Activated B cell treated with CpG ODN at 0.5 μM for 24 hours (primary cell): ENCODE measurements around the gene PNLDC1. TPM values are rescaled to one million over a fixed set of nuclear protein-coding genes. Genes with fewer than 3 reads are reported as not detected.

ENCODE experiments used
- ATAC-seq: fragments of 200-7000 bp; cut with Tn5 transposase; one replicate; pipeline ENCODE4 v1.10.0; 2021; ENCODE audit warnings: low read depth, mild to moderate bottlenecking, moderate library complexity
- CTCF ChIA-PET: fragments of 350-600 bp; sonication (Branson Sonifier 250); formaldehyde crosslinking; loops from one replicate; lab custom pipeline; 2021; ENCODE audit warnings: antibody characterized with exemption; lab: Charles Lee
- POLR2A ChIA-PET: fragments of 350-600 bp; sonication (Branson Sonifier 250); formaldehyde crosslinking; loops from one replicate; lab custom pipeline; 2021; ENCODE audit warnings: antibody characterized with exemption; lab: Charles Lee
- DNase-seq: peaks from one replicate; pipeline ENCODE4 v3.0.0; 2022
- H3K27ac Mint-ChIP-seq: one replicate; pipeline ENCODE4 v1.8.0; 2020; ENCODE audit warnings: mixed read lengths
- H3K27me3 Mint-ChIP-seq: one replicate; pipeline ENCODE4 v1.8.0; 2021; ENCODE audit warnings: mixed read lengths
- H3K36me3 Mint-ChIP-seq: one replicate; pipeline ENCODE4 v1.8.0; 2021; ENCODE audit warnings: low read depth, mixed read lengths
- H3K4me1 Mint-ChIP-seq: one replicate; pipeline ENCODE4 v1.8.0; 2021; ENCODE audit warnings: mixed read lengths
- H3K4me3 Mint-ChIP-seq: one replicate; pipeline ENCODE4 v1.8.0; 2020; ENCODE audit warnings: mild to moderate bottlenecking, mixed read lengths
- H3K9me3 Mint-ChIP-seq: one replicate; pipeline ENCODE4 v1.8.0; 2020; ENCODE audit warnings: mixed read lengths
- CTCF ChIP-seq: fragments of 200-600 bp; IDR thresholded peaks from one replicate; pipeline ENCODE4 v1.8.0; 2022; ENCODE audit warnings: antibody characterized with exemption, mild to moderate bottlenecking
- intact Hi-C: fragments of 100-400 bp; cut with micrococcal nuclease; formaldehyde crosslinking; loops from one replicate; pipeline ENCODE4 v1.15.1; 2024
- total RNA-seq: library from RNA; stranded (reverse); gene quantifications from 2 replicates; pipeline ENCODE4 v1.2.3, GENCODE V29; 2022

PNLDC1 gene
- total RNA-seq, 1 donor from 2014 or later: 0.24 TPM

GRCh38 chr6:159852877-159853276, 52.8 kb downstream of the PNLDC1 start:
- CTCF ChIA-PET: interaction anchor here (1.3 kb wide), 3 partner anchors 11 to 220 kb away, joined by 3 to 4 read pairs (median 3); no protein-coding TSS in a partner anchor
- H3K9me3 Mint-ChIP-seq: peaks cover 23% of the 10 kb centered on the region
- no peak for TF ChIP-seq CTCF
- H3K4me1 Mint-ChIP-seq: no peaks in the 10 kb centered on the region
- ATAC-seq (no peak), DNase-seq (no peak)
- POLR2A ChIA-PET: no interaction called here
- H3K36me3 Mint-ChIP-seq: no peaks in the 10 kb centered on the region
- peaks cover 8% of the 10 kb centered on the region for H3K27me3 Mint-ChIP-seq
- intact Hi-C loops: loop anchor here (1.0 kb wide), 2 partner anchors 133 to 162 kb away; no protein-coding TSS in a partner anchor
- H3K27ac Mint-ChIP-seq: no peak overlapping the region
- no peak overlapping the region for H3K4me3 Mint-ChIP-seq

- peaks cover 14% of the 10 kb centered on the region for H3K27me3 Mint-ChIP-seq
- no peak for DNase-seq
- H3K4me1 Mint-ChIP-seq: no peaks in the 10 kb centered on the region
- CTCF ChIA-PET: interaction anchor here (1.3 kb wide), 2 partner anchors 10 to 221 kb away, joined by 3 to 4 read pairs; no protein-coding TSS in a partner anchor
- ATAC-seq: no peak
- H3K27ac Mint-ChIP-seq: no peak overlapping the region
- peaks cover 19% of the 10 kb centered on the region for H3K9me3 Mint-ChIP-seq
- no peaks in the 10 kb centered on the region for H3K36me3 Mint-ChIP-seq
- intact Hi-C loops: loop anchor here (1.0 kb wide), 2 partner anchors 133 to 162 kb away; no protein-coding TSS in a partner anchor
- H3K4me3 Mint-ChIP-seq: no peak overlapping the region
- TF ChIP-seq CTCF: no peak
- POLR2A ChIA-PET: no interaction called here
Observed at GRCh38 chr6:159853754-159854153, 53.7 kb downstream of the PNLDC1 start.

- intact Hi-C loops: no loop called here
- CTCF ChIA-PET: interaction anchor here (0.7 kb wide), 1 partner anchor 602 kb away, joined by 3 read pairs; no protein-coding TSS in a partner anchor
- POLR2A ChIA-PET: no interaction called here
- ATAC-seq: no peak
- no peak for TF ChIP-seq CTCF
- Mint-ChIP-seq H3K4me3 (no peak overlapping the region), H3K27me3 (peaks cover 17% of the 10 kb centered on the region), H3K36me3 (no peaks in the 10 kb centered on the region), H3K9me3 (peaks cover 19% of the 10 kb centered on the region), H3K27ac (no peak overlapping the region), H3K4me1 (no peaks in the 10 kb centered on the region)
- DNase-seq: no peak
Observed at GRCh38 chr6:159854959-159855358, 54.9 kb downstream of the PNLDC1 start.

GRCh38 chr6:159858259-159858658, 58.2 kb downstream of the PNLDC1 start:
- intact Hi-C loops: no loop called here
- Mint-ChIP-seq H3K4me3 (no peak overlapping the region), H3K27ac (no peak overlapping the region), H3K9me3 (peaks cover 15% of the 10 kb centered on the region), H3K4me1 (no peaks in the 10 kb centered on the region), H3K27me3 (peaks cover 21% of the 10 kb centered on the region), H3K36me3 (no peaks in the 10 kb centered on the region)
- TF ChIP-seq CTCF: no peak
- no peak for ATAC-seq
- ChIA-PET POLR2A (no interaction called here), CTCF (no interaction called here)
- no peak for DNase-seq

DNA sequence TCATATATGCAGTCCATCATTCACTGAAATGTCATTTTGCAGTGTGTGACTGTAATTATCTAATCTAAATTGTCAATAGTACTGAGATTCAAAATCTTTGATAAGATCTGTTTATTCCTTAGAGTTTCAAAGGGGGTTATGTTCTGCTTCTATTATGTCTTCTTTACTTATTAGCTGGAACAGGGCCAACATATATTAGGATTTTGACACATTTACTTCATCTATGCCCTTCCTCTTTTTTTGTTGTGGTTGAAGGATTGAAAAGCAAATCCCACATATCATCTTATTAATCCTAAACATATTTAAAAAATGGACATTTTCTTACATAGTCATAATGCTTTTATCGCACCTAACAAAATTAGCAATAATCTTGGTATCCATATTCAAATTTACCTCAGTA, 60.4 kb downstream of the PNLDC1 start:
- Mint-ChIP-seq H3K9me3 (peaks cover 15% of the 10 kb centered on the region), H3K4me1 (no peaks in the 10 kb centered on the region), H3K27ac (no peak overlapping the region), H3K4me3 (no peak overlapping the region), H3K36me3 (no peaks in the 10 kb centered on the region), H3K27me3 (peaks cover 21% of the 10 kb centered on the region)
- POLR2A ChIA-PET: no interaction called here
- no peak for TF ChIP-seq CTCF
- intact Hi-C loops: loop anchor here (5.0 kb wide), 2 partner anchors 907 to 1512 kb away; no protein-coding TSS in a partner anchor
- no peak for DNase-seq
- CTCF ChIA-PET: no interaction called here
- no peak for ATAC-seq
